ENCODE measurements around the gene UBE2M.

The UBE2M gene

GRCh38 chr19:58538257-58539168 is 19.9 kb downstream of the UBE2M start:
- DNase-seq, result no peak

- no peak for DNase-seq
Observed at GRCh38 chr19:58536852-58537798, 21.3 kb downstream of the UBE2M start.

GRCh38 chr19:58535857-58536256 is 22.6 kb downstream of the UBE2M start:
- DNase-seq, result no peak

DNA sequence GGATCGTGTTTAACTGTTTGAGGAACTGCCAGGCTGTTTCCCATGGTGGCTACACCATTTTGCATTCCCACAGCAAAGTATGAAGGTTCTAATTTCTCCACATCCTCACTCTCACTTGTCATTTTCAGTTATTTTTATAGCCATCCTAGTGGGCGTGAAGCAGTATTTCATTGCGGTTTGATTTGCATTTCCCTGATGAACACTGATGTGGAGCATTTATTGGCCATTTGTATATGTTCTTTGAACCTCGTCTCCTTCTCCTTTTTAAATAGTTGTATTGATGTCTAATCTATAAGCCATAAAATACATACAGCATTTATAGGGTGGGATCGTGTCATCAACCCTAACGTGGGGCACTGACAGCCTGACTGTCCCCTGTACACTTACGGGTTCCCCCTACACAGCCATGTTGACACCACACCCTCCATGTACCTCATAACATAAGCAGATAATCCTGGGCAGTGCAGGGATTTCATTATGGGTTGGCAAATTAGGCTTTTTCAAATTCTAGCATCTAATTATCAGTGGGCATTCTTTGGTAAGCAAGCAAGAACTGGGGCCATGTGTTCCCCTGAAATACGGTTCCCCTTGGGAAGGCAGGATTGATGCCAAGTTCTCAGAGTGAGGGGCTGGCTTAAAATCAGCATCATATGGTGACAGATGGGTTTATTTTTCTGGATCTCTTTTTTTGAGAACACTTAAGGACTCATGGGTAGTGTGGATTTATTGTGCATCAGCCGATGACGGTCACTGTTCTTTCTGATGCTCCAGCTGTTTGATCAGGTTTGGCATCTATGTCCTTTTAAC is 27.2 kb downstream of the UBE2M start:
- no peak for DNase-seq

- no peak for DNase-seq
Observed at GRCh38 chr19:58529405-58529804, 29.0 kb downstream of the UBE2M start.

- no peak for DNase-seq
Observed at GRCh38 chr19:58522709-58523108, 35.7 kb downstream of the UBE2M start.

DNA sequence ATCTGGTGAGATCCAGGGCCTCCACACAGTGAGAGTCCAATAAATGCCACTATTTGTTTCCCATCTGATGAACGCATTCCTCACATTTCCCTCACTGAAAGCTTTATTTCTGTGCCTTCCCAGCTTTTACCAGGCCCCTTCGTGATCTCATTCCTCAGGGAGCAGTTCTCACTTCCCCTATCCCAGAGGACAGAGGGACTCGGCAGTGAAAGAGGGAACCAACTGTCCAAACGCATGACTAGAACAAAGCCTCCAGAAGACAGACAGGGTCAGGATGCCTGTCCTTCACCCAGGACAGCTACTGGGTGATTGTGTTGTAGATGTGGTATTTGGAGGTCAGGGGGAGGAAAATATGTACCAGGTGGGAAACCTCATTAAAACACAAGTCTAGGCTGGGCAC is 36.8 kb downstream of the UBE2M start:
- DNase-seq, result no peak

- no peak for DNase-seq
Observed at GRCh38 chr19:58520257-58520599, 38.2 kb downstream of the UBE2M start.

DNA sequence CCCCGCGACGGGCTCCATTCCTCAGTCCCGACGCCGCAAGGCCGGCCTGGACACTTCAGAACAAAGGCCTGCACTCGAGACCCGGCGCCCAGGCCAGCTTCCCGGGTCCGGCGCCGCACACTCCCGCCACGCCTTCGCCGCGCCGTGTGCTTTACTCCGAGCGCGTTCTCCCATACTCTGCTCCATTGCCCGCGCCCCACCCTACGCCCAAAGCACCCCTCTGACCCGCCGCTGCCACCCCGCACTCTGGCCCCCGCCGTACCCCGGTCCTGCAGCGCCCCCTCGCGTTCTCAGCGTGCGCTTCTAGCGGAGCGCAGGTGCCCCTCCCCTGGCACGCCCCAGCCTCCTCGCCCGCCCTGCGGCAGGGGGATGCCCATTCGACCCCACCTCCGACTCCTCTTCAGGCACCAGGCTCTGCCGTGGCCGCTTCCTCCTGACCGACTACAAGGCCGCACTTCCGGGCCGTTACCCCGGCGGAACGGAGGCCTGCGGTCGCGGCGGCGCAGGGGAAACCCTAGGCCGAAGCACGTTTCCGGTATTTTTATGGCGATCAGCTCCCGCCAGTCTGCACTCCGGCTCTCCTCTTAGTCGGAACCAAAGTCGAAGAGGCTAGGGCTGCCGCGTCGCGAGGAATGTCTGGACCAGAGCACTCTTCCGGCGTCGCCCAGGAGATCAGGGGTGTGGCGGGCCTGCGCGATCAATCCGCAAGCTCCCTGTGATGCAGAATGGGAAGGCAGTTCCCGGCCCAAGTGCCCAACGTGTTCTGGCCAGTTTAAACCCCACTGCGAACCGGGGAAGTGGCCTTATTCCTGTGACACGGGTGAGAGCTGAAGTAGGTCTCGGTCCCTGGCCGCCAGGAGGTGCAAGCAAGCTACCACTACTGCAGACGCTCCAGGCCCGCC is 38.8 kb downstream of the UBE2M start, which contains the start of gene ZBTB45:
TSS of gene ZBTB45 (minus strand) at position 456 of the 902 bp plus-strand sequence. CDS start 2,137 bp downstream, outside the sequence.
- DNase-seq, result peak; percentile 99

GRCh38 chr19:58519087-58519354 is 39.4 kb downstream of the UBE2M start:
- DNase-seq, result peak; percentile 65

- DNase-seq, result no peak
Observed at GRCh38 chr19:58518256-58519086, 39.9 kb downstream of the UBE2M start.

DNA sequence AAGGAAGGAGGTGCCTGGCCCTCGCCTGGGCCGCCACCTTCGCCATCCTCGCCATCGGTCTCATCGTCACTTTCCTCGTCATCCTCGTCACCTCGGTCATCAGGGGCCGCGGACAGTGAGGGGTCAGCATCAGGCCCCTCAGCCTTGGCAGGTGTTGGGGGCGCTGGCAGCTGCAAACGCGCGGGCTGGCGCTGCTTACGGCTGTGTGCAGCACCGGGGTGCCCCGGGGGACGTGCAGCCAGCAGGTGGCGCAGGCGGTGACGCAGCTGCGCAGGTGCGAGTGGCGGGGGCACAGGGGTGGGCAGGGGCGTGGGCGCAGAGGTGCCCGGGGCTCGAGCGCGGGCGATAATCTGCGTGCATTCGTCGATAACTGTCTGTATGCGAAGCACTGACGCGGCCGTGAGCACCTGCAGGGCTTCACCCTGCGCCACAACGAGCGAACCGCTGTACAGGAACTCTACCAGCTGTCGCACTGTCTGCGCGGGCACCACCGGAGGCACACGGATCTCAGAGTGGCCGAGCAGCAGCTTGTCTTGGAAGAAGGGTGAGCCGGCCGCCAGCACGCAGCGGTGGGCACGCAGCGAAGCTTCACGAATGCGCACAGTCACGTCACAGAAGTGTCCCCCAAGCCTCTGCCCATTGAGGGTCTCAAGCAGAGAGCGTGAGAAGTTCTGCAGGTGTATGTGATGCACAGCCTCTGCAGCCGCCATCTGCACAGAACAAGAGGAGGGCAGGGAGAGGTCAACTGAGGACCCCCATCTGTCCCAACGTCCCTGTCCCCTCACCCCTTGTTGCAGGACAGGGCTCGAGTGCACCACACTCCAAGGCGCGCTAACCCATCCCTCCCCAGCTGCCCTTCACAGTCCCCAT is 41.2 kb downstream of the UBE2M start:
- no peak for DNase-seq

GRCh38 chr19:58516246-58516836 is 42.1 kb downstream of the UBE2M start:
- no peak for DNase-seq

DNA sequence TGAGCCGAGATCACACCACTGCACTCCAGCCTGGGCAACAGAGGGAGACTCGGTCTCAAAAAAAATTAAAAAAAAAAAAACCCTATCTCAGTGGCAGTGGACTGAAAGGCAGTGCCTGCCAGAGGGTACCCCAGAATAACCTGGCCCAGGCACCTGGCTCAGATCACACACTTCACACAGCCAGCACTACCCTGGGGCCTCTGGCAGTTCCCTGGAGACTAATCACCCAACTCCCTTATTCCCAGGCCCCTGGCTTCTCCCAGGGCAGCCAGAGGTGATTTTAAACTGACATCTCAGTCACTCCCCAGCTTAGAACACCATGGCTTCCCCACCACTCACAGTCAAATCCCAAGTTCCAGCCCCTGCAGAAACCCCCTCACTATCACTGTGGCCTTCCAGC is 43.2 kb downstream of the UBE2M start:
- no peak for DNase-seq

DNA sequence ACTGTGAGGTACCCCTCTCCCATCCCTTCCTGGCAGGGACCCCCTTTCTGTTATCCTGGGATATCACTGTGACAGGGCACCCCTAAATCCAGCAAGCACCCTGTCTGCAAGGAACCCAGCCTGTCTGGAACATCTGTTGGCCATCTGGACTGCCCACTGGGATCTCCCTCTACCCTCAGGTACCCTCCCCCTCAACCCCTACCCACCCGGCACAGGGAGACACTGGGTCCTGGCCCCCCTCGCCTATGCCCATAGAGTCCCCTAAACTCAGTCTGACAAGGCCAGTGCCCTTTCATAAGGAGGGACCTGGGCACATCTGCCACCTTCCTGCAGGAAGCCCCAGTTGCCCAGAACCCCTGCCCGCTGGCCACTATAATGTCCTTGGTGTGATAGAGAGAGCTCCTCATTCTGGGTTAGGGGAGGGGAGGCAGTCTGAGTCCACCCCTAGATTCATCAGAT is 43.8 kb downstream of the UBE2M start:
- no peak for DNase-seq

GRCh38 chr19:58513694-58514563 is 44.5 kb downstream of the UBE2M start:
- DNase-seq, result peak; percentile 95

- no peak for DNase-seq
Observed at GRCh38 chr19:58513213-58513693, 45.2 kb downstream of the UBE2M start.
